ENCODE data around the gene USP5.

Gene USP5, protein sequence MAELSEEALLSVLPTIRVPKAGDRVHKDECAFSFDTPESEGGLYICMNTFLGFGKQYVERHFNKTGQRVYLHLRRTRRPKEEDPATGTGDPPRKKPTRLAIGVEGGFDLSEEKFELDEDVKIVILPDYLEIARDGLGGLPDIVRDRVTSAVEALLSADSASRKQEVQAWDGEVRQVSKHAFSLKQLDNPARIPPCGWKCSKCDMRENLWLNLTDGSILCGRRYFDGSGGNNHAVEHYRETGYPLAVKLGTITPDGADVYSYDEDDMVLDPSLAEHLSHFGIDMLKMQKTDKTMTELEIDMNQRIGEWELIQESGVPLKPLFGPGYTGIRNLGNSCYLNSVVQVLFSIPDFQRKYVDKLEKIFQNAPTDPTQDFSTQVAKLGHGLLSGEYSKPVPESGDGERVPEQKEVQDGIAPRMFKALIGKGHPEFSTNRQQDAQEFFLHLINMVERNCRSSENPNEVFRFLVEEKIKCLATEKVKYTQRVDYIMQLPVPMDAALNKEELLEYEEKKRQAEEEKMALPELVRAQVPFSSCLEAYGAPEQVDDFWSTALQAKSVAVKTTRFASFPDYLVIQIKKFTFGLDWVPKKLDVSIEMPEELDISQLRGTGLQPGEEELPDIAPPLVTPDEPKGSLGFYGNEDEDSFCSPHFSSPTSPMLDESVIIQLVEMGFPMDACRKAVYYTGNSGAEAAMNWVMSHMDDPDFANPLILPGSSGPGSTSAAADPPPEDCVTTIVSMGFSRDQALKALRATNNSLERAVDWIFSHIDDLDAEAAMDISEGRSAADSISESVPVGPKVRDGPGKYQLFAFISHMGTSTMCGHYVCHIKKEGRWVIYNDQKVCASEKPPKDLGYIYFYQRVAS

DNA sequence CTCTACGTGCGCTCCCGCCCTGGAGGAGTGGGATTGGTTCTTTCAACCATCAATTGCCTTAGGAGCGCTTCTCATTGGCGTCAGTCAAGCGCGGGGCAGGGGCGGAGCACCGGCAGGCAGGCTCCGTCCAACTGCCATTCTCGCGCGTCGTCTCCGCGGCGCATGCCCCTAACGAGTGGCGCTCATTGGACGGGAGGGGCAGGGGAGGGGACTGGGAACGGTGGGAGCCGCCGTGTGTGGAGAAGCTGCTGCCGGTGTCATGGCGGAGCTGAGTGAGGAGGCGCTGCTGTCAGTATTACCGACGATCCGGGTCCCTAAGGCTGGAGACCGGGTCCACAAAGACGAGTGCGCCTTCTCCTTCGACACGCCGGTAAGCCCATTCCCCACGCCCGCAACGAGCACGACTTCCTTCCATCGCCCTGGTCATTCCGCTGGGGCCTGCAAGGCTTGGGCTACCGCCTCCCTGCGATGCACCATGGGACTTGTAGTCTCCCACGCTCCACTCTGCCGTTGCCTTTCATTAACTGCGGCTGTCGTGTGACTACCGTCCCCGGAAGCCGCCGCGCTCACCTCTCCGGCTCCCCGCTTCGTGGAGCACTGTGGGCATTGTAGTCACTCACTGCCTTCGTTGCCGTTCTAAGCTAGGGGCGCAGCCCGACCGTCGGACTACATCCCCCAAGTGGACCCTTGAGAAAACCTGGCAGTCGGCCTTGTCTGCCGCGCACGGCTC, at the start of gene USP5:
USP5 (plus strand) TSS at position 230 of the 730 bp plus-strand sequence; CDS start at position 260, 30 bp downstream.
- intact Hi-C loops (cut with DNase I), result loop anchor here (2.0 kb wide), 1 partner anchor 39 kb away; no protein-coding TSS in a partner anchor
- peak; percentile 97 to 100 (median 100) for DNase-seq

GRCh38 chr12:6807170-6807569, 44.8 kb upstream of the USP5 start:
- DNase-seq, result no peak
- intact Hi-C loops (cut with DNase I), result no loop called here

DNA sequence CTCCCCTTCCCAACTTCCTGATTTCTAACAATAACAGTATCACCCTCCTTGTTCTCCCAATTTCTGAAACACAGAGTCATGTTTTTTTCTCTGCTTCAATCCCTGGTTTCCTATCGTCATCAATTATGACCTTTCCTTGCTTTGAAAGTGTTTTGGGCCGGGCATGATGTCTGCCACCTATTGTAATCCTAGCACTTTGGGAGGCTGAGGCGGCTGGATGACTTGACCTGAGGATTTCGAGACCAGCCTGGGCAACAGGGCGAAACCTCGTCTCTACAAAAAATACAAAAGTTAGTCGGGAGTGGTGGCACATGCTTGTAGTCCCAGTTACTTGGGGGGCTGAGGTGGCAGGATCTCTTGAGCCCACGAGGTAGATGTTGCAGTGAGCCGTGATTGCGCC, 42.9 kb upstream of the USP5 start:
- no peak for DNase-seq

GRCh38 chr12:6810758-6811157, 41.2 kb upstream of the USP5 start:
- DNase-seq, result no peak
- intact Hi-C loops (cut with DNase I), result no loop called here

More for the DNA sequence above, 42.9 kb upstream of the USP5 start:
- intact Hi-C loops (cut with DNase I), result no loop called here

GRCh38 chr12:6813363-6813762, 38.6 kb upstream of the USP5 start:
- intact Hi-C loops (cut with DNase I), result no loop called here
- DNase-seq, result no peak

- no peak for DNase-seq
- intact Hi-C loops (cut with DNase I), result no loop called here
Observed at GRCh38 chr12:6816598-6816997, 35.4 kb upstream of the USP5 start.

DNA sequence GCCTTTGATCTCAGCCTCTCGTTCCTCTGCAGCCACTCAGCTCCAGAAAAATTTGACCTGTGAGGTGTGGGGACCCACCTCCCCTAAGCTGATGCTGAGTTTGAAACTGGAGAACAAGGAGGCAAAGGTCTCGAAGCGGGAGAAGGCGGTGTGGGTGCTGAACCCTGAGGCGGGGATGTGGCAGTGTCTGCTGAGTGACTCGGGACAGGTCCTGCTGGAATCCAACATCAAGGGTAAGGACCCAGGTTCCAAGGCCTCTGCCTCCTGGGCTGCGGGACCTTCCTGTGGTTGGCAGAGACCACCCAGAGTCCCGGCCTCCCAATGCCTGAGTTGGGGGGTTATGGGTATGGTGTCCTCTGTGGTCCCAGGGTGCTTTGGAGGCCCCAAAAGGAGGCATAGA, 34.9 kb upstream of the USP5 start:
- intact Hi-C loops (cut with DNase I), result no loop called here
- no peak for DNase-seq

- intact Hi-C loops (cut with DNase I), result no loop called here
Observed at GRCh38 chr12:6817662-6818157, 34.2 kb upstream of the USP5 start.

GRCh38 chr12:6818222-6818621, 33.7 kb upstream of the USP5 start:
- DNase-seq, result no peak

More at GRCh38 chr12:6817662-6818157, 34.2 kb upstream of the USP5 start:
- DNase-seq, result no peak

GRCh38 chr12:6818645-6819044, 33.3 kb upstream of the USP5 start:
- intact Hi-C loops (cut with DNase I), result no loop called here
- DNase-seq, result no peak

More at GRCh38 chr12:6818222-6818621, 33.7 kb upstream of the USP5 start:
- intact Hi-C loops (cut with DNase I), result no loop called here

- intact Hi-C loops (cut with DNase I), result loop anchor here (5.0 kb wide), 1 partner anchor 37 kb away; no protein-coding TSS in a partner anchor
- DNase-seq, result no peak
Observed at GRCh38 chr12:6819106-6820030, 32.6 kb upstream of the USP5 start.

- intact Hi-C loops (cut with DNase I), result loop anchor here (5.0 kb wide), 1 partner anchor 38 kb away; no protein-coding TSS in a partner anchor
- no peak for DNase-seq
Observed at GRCh38 chr12:6820166-6820565, 31.8 kb upstream of the USP5 start.

- peak in 36 of 42 donors; percentile 38 to 79 (median 54) for DNase-seq
Observed at GRCh38 chr12:6821591-6822425, 30.1 kb upstream of the USP5 start, which contains the start of gene GPR162. Gene GPR162, plus strand, starts transcription at chr12:6821821. Its CDS starts 2,078 bp downstream, at chr12:6823899.

GRCh38 chr12:6822426-6823135, 29.4 kb upstream of the USP5 start:
- peak in 4 of 42 donors; percentile 16 to 62 (median 42) for DNase-seq
- intact Hi-C loops (cut with DNase I), result loop anchor here (5.0 kb wide), 1 partner anchor 40 kb away; no protein-coding TSS in a partner anchor

More at GRCh38 chr12:6821591-6822425, 30.1 kb upstream of the USP5 start, which contains the start of gene GPR162:
- intact Hi-C loops (cut with DNase I), result loop anchor here (5.0 kb wide), 1 partner anchor 40 kb away; no protein-coding TSS in a partner anchor

GRCh38 chr12:6823182-6824084, 28.5 kb upstream of the USP5 start:
- intact Hi-C loops (cut with DNase I), result loop anchor here (5.0 kb wide), 1 partner anchor 41 kb away; no protein-coding TSS in a partner anchor
- no peak for DNase-seq
